WERI-Rb-1 (cell line): ENCODE measurements around the gene C13orf46.
"Not testable (repeated sequence)": the region's sequence is repeated elsewhere in the genome, so short reads cannot be mapped to it uniquely, and the experiment has no call there.

Source experiments
- DNase-seq: peaks from one replicate; pipeline ENCODE4 v3.0.0-alpha.2; 2020
- H3K27ac ChIP-seq: fragments of 250-450 bp; sonication (Bioruptor Pico); 2 replicates; pipeline ENCODE4 v1.5.1; 2020; ENCODE audit warnings: mild to moderate bottlenecking, moderate library complexity
- H3K27me3 ChIP-seq: fragments of 250-450 bp; sonication (Bioruptor Pico); 2 replicates; pipeline ENCODE4 v1.5.1; 2021; ENCODE audit warnings: mild to moderate bottlenecking, low read depth, moderate library complexity; ENCODE audit not compliant: insufficient read depth, severe bottlenecking
- H3K36me3 ChIP-seq: fragments of 250-450 bp; sonication (Bioruptor Pico); 2 replicates; pipeline ENCODE4 v1.5.1; 2020; ENCODE audit warnings: mild to moderate bottlenecking, moderate library complexity
- H3K4me3 ChIP-seq: 2 replicates; pipeline ENCODE4 v1.5.1; 2011; ENCODE audit warnings: low read depth, mild to moderate bottlenecking, control low read depth, low read length
- H3K9me3 ChIP-seq: fragments of 250-450 bp; sonication (Bioruptor Pico); 2 replicates; pipeline ENCODE4 v1.5.1; 2021; ENCODE audit warnings: mild to moderate bottlenecking, moderate library complexity; ENCODE audit not compliant: severe bottlenecking
- CTCF ChIP-seq: IDR thresholded peaks from 2 replicates; pipeline ENCODE4 v1.5.1; 2011; ENCODE audit warnings: low read depth, mild to moderate bottlenecking, control low read depth, inconsistent platforms, low read length

The C13orf46 gene

GRCh38 chr13:114020750-114021463, 47.0 kb upstream of the C13orf46 start:
- Histone ChIP-seq H3K27ac (no peak overlapping the region), H3K27me3 (no peaks in the 10 kb centered on the region), H3K36me3 (peaks cover 6% of the 10 kb centered on the region), H3K9me3 (no peaks in the 10 kb centered on the region), H3K4me3 (no peak overlapping the region)
- TF ChIP-seq CTCF: no peak
- no peak for DNase-seq

- not testable (repeated sequence) for H3K36me3 ChIP-seq
These were observed 46.3 kb upstream of the C13orf46 start for GRCh38 chr13:114020134-114020533.

GRCh38 chr13:114019367-114019766, 45.5 kb upstream of the C13orf46 start:
- Histone ChIP-seq H3K4me3 (no peak overlapping the region), H3K27me3 (no peaks in the 10 kb centered on the region), H3K36me3 (peaks cover 6% of the 10 kb centered on the region), H3K27ac (no peak overlapping the region), H3K9me3 (no peaks in the 10 kb centered on the region)
- TF ChIP-seq CTCF: no peak
- DNase-seq: peak; percentile 60

More at GRCh38 chr13:114020134-114020533, 46.3 kb upstream of the C13orf46 start:
- not testable (repeated sequence) for H3K9me3 ChIP-seq, H3K27ac ChIP-seq, H3K4me3 ChIP-seq, DNase-seq, H3K27me3 ChIP-seq

GRCh38 chr13:114018461-114019055, 44.7 kb upstream of the C13orf46 start:
- no peaks in the 10 kb centered on the region for H3K27me3 ChIP-seq
- no peak for DNase-seq
- peaks cover 3% of the 10 kb centered on the region for H3K36me3 ChIP-seq
- no peaks in the 10 kb centered on the region for H3K9me3 ChIP-seq
- no peak overlapping the region for H3K4me3 ChIP-seq
- TF ChIP-seq CTCF: no peak
- H3K27ac ChIP-seq: no peak overlapping the region

GRCh38 chr13:114017966-114018365, 44.1 kb upstream of the C13orf46 start:
- no peak for DNase-seq
- no peak overlapping the region for H3K4me3 ChIP-seq
- no peaks in the 10 kb centered on the region for H3K9me3 ChIP-seq
- H3K27ac ChIP-seq: no peak overlapping the region
- TF ChIP-seq CTCF: no peak
- H3K36me3 ChIP-seq: peaks cover 3% of the 10 kb centered on the region
- H3K27me3 ChIP-seq: no peaks in the 10 kb centered on the region

- H3K27ac ChIP-seq: no peak overlapping the region
- TF ChIP-seq CTCF: peak; percentile 80
- no peaks in the 10 kb centered on the region for H3K27me3 ChIP-seq
- peaks cover 3% of the 10 kb centered on the region for H3K36me3 ChIP-seq
- DNase-seq: peak; percentile 56
- H3K9me3 ChIP-seq: no peaks in the 10 kb centered on the region
- H3K4me3 ChIP-seq: no peak overlapping the region
These were observed 43.3 kb upstream of the C13orf46 start for GRCh38 chr13:114017028-114017630.
